SK-N-SH treated with all-trans-retinoic acid at 6 μM for 48 hours (cell line): ENCODE data around the gene DVL3.

Experiments used
- ATAC-seq: fragments of 200-7000 bp; cut with Tn5 transposase; 3 replicates; pipeline ENCODE4 v1.9.1; 2020; ENCODE audit warnings: mild to moderate bottlenecking, moderate library complexity
- ARNTL ChIP-seq: fragments of 450-650 bp; formaldehyde crosslinking; IDR thresholded peaks from 2 replicates; pipeline ENCODE4 v1.5.0; 2020; ENCODE audit warnings: low read depth, mild to moderate bottlenecking, moderate library complexity, borderline replicate concordance
- BACH2 ChIP-seq: fragments of 250-450 bp; sonication (Bioruptor Pico); IDR thresholded peaks from 2 replicates; pipeline ENCODE4 v1.9.0; 2021; ENCODE audit warnings: mild to moderate bottlenecking, borderline replicate concordance
- CREB5 ChIP-seq: fragments of 250-450 bp; sonication (Bioruptor Pico); IDR thresholded peaks from 2 replicates; pipeline ENCODE4 v1.5.1; 2020; ENCODE audit warnings: low read depth, mild to moderate bottlenecking, moderate library complexity
- CSDC2 ChIP-seq: fragments of 250-450 bp; sonication (Bioruptor Pico); IDR thresholded peaks from 2 replicates; pipeline ENCODE4 v1.5.0; 2020; ENCODE audit warnings: mild to moderate bottlenecking, moderate library complexity
- CSRNP3 ChIP-seq: fragments of 250-450 bp; sonication (Bioruptor Pico); IDR thresholded peaks from 2 replicates; pipeline ENCODE4 v1.5.1; 2021; ENCODE audit warnings: mild to moderate bottlenecking, moderate library complexity
- ESRRG ChIP-seq: fragments of 250-450 bp; sonication (Bioruptor Pico); IDR thresholded peaks from 2 replicates; pipeline ENCODE4 v1.6.1; 2021; ENCODE audit warnings: mild to moderate bottlenecking
- GLIS3 ChIP-seq: fragments of 250-450 bp; sonication (Bioruptor Pico); IDR thresholded peaks from 2 replicates; pipeline ENCODE4 v1.5.0; 2020; ENCODE audit warnings: mild to moderate bottlenecking, moderate library complexity
- ISL1 ChIP-seq: fragments of 250-450 bp; sonication (Bioruptor Pico); IDR thresholded peaks from 2 replicates; pipeline ENCODE4 v2.1.2; 2022; ENCODE audit warnings: mild to moderate bottlenecking, moderate library complexity
- OSR1 ChIP-seq: fragments of 250-450 bp; sonication (Bioruptor Pico); IDR thresholded peaks from 2 replicates; pipeline ENCODE4 v1.8.0; 2022; ENCODE audit warnings: moderate library complexity, mild to moderate bottlenecking, inconsistent platforms
- PATZ1 ChIP-seq: fragments of 250-450 bp; sonication (Bioruptor Pico); IDR thresholded peaks from 2 replicates; pipeline ENCODE4 v1.8.0; 2020; ENCODE audit warnings: mild to moderate bottlenecking, moderate library complexity, borderline replicate concordance
- POU6F1 ChIP-seq: fragments of 250-450 bp; sonication (Bioruptor Pico); IDR thresholded peaks from 2 replicates; pipeline ENCODE4 v1.8.0; 2021; ENCODE audit warnings: low read depth, mild to moderate bottlenecking, moderate library complexity, borderline replicate concordance
- PPARA ChIP-seq: fragments of 250-450 bp; sonication (Bioruptor Pico); IDR thresholded peaks from 2 replicates; pipeline ENCODE4 v1.5.0; 2020; ENCODE audit warnings: mild to moderate bottlenecking, borderline replicate concordance
- RARB ChIP-seq: fragments of 250-450 bp; sonication (Bioruptor Pico); IDR thresholded peaks from 2 replicates; pipeline ENCODE4 v1.8.0; 2021; ENCODE audit warnings: mild to moderate bottlenecking, moderate library complexity
- SNAI2 ChIP-seq: fragments of 250-450 bp; sonication (Bioruptor Pico); IDR thresholded peaks from 2 replicates; pipeline ENCODE4 v1.5.0; 2020; ENCODE audit warnings: mild to moderate bottlenecking, moderate library complexity
- TCF4 ChIP-seq: fragments of 250-450 bp; sonication (Bioruptor Pico); IDR thresholded peaks from 2 replicates; pipeline ENCODE4 v1.8.0; 2021; ENCODE audit warnings: mild to moderate bottlenecking, moderate library complexity, borderline replicate concordance
- TOX ChIP-seq: fragments of 250-450 bp; sonication (Bioruptor Pico); IDR thresholded peaks from 2 replicates; pipeline ENCODE4 v1.8.0; 2021; ENCODE audit warnings: mild to moderate bottlenecking, moderate library complexity, borderline replicate concordance
- TSHZ2 ChIP-seq: fragments of 250-450 bp; sonication (Bioruptor Pico); IDR thresholded peaks from 2 replicates; pipeline ENCODE4 v1.5.0; 2020; ENCODE audit warnings: mild to moderate bottlenecking, moderate library complexity
- ZFP3 ChIP-seq: fragments of 250-450 bp; sonication (Bioruptor Pico); IDR thresholded peaks from 2 replicates; pipeline ENCODE4 v1.5.0; 2020; ENCODE audit warnings: mild to moderate bottlenecking, moderate library complexity
- ZFP30 ChIP-seq: fragments of 450-650 bp; formaldehyde crosslinking; IDR thresholded peaks from 2 replicates; pipeline ENCODE4 v1.5.0; 2022; ENCODE audit warnings: mild to moderate bottlenecking, moderate library complexity
- ZNF565 ChIP-seq: fragments of 450-650 bp; formaldehyde crosslinking; conservative IDR thresholded peaks from 2 replicates; pipeline ENCODE4 v1.5.0; 2020; ENCODE audit warnings: low read depth, mild to moderate bottlenecking, moderate library complexity
- ZNF70 ChIP-seq: fragments of 450-650 bp; formaldehyde crosslinking; IDR thresholded peaks from 2 replicates; pipeline ENCODE4 v1.5.0; 2020; ENCODE audit warnings: mild to moderate bottlenecking, moderate library complexity
- ZNF8 ChIP-seq: fragments of 450-650 bp; formaldehyde crosslinking; IDR thresholded peaks from 2 replicates; pipeline ENCODE4 v1.5.0; 2020; ENCODE audit warnings: mild to moderate bottlenecking, moderate library complexity

Gene DVL3

GRCh38 chr3:184189421-184189820, 34.2 kb downstream of the DVL3 start:
- TF ChIP-seq ZNF565 (CRISPR knock-in tag) (no peak), PATZ1 (CRISPR knock-in tag) (no peak), RARB (no peak), ZNF70 (no peak), ISL1 (no peak), SNAI2 (CRISPR knock-in tag) (no peak), BACH2 (CRISPR knock-in tag) (no peak), CREB5 (CRISPR knock-in tag) (no peak), ZFP3 (CRISPR knock-in tag) (no peak), TOX (CRISPR knock-in tag) (no peak), OSR1 (CRISPR knock-in tag) (no peak)
- no peak for ATAC-seq

- no peak for ATAC-seq
- TF ChIP-seq CSRNP3, result no peak
- no peak for TF ChIP-seq SNAI2 (CRISPR knock-in tag)
- TF ChIP-seq RARB, result no peak
- TF ChIP-seq CREB5 (CRISPR knock-in tag), result no peak
- no peak for TF ChIP-seq PPARA (CRISPR knock-in tag)
- no peak for TF ChIP-seq ARNTL
- no peak for TF ChIP-seq TSHZ2
- TF ChIP-seq ZNF8 (CRISPR knock-in tag), result no peak
- no peak for TF ChIP-seq BACH2 (CRISPR knock-in tag)
- no peak for TF ChIP-seq TCF4 (CRISPR knock-in tag)
- TF ChIP-seq ZFP3 (CRISPR knock-in tag), result no peak
- no peak for TF ChIP-seq CSDC2 (CRISPR knock-in tag)
- TF ChIP-seq ESRRG (CRISPR knock-in tag), result no peak
- no peak for TF ChIP-seq GLIS3 (CRISPR knock-in tag)
Observed at GRCh38 chr3:184192889-184193288, 37.7 kb downstream of the DVL3 start.

GRCh38 chr3:184193991-184194539, 38.9 kb downstream of the DVL3 start:
- TF ChIP-seq ESRRG (CRISPR knock-in tag) (no peak), CREB5 (CRISPR knock-in tag) (no peak), OSR1 (CRISPR knock-in tag) (no peak), POU6F1 (CRISPR knock-in tag) (no peak), ARNTL (no peak), ZNF70 (no peak), SNAI2 (CRISPR knock-in tag) (no peak), BACH2 (CRISPR knock-in tag) (no peak), PATZ1 (CRISPR knock-in tag) (no peak), ZFP30 (no peak)
- ATAC-seq, result no peak
